Measurements from ENCODE around the gene PDXP.
A peak's percentile ranks its signal among the peaks of the same experiment; 100 is the strongest.
"Not testable (repeated sequence)": the region's sequence is repeated elsewhere in the genome, so short reads cannot be mapped to it uniquely, and the experiment has no call there.

PDXP gene

DNA sequence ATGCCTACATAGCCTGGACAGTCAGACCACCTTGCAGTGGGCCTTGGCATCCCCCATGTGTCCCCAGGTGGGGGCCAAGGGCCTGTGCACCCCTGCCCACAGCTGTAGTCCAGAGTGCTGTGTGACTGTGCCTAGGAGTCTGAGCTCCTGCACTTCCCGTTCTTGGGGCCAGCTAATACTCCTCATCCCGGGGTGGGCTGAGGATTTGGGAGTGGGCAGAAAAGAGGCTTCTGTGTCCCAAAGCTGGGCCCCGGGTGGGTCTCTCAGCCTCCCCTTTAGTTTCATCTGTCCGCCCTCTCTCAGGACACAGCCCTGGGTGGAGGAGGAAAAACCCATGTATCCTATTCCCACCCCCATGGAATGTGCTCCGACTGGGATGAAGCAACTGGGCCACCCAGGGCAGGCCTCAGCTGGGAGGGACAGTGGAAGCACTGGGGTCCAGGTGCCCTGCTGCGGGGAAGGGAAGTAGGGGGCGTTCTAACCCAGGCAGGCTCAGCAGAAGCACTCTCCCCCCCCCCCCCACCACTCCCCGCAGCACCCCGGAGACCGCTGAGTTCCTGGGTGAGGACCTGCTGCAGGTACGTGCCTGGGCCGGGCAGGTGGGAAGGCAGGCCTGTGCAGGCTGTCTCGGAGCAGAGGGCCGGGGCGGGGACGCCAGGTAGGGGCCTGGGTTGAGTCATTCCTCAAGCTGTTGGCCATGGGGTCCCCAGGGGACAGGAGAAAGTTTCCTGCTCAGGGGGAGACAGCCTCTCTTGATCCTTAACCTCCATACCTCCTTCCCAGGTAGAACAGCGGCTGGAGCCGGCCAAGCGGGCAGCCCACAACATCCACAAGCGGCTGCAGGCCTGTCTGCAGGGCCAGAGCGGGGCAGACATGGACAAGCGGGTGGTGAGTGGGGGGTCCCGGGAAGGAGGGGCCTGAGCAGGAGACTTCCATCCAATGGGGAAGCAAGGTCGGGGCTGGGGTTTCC, 17.6 kb upstream of the PDXP start:
- Histone ChIP-seq H3K4me1 (ENCODE audit: control insufficient read depth, insufficient read depth, low read length) (peaks cover 3% of the 10 kb centered on the region), H3K36me3 (ENCODE audit: control insufficient read depth, insufficient read depth, low read length) (no peaks in the 10 kb centered on the region), H3K27ac (ENCODE audit: low read depth, low read length) (no peak overlapping the region), H3K27me3 (ENCODE audit: control insufficient read depth, insufficient read depth, low read length) (no peaks in the 10 kb centered on the region), H3K9ac (ENCODE audit: low read length) (no peak overlapping the region), H3K4me3 (ENCODE audit: low read length) (peak overlapping the region; percentile 81)

DNA sequence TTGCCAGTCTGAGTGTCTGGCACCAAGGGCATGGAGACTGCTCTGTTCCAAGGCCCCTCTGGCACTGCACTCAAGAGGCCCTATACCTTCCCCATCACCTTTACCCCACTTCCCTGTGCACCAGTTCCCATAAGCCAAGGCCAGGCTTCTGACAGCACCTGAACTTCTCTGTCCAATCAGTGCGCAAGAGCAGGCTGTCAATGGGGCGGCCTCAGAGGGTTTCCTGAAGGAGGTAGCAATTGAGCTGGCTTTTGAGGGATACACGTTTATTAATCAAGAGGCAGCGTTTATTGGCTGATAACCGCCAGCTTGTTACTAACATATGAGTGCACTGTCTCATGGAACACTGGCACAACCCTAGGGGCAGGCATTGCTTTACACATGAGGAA, 17.0 kb upstream of the PDXP start:
- Histone ChIP-seq H3K4me3 (ENCODE audit: low read length) (peak overlapping the region; percentile 45), H3K4me1 (ENCODE audit: control insufficient read depth, insufficient read depth, low read length) (peaks cover 3% of the 10 kb centered on the region), H3K36me3 (ENCODE audit: control insufficient read depth, insufficient read depth, low read length) (no peaks in the 10 kb centered on the region), H3K27ac (ENCODE audit: low read depth, low read length) (no peak overlapping the region), H3K9ac (ENCODE audit: low read length) (no peak overlapping the region), H3K27me3 (ENCODE audit: control insufficient read depth, insufficient read depth, low read length) (no peaks in the 10 kb centered on the region)

DNA sequence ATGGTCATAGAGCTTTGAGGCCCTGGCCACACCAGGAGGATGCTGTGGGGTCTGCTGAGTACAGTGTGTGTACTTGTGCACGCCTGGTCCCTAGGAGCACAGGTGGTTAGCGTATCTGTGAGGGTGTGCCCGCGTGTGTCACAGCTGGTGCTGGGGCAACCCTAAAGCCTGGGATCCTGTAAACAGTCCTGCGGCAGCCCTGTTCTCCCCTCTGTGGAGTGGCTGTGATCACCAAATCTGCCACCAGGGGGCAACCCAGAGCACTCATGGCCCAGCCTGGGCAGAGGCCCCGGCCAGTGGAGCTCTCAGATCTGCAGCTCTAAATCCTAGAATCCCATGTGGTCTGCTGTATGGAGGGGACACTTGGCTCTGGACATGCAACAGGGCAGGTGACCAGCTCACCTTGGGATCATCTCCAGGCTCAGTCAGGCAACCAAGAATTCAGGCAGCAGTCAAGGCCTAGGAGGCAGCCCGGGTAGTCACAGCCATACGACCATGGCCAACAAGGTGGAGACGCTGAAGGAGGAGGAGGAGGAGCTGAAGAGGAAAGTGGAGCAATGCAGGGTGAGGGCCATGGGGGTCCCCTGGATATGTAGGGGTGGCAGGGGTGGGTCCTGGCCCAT, 15.2 kb upstream of the PDXP start:
- Histone ChIP-seq H3K9ac (ENCODE audit: low read length) (no peak overlapping the region), H3K4me3 (ENCODE audit: low read length) (no peak overlapping the region), H3K27me3 (ENCODE audit: control insufficient read depth, insufficient read depth, low read length) (no peaks in the 10 kb centered on the region), H3K36me3 (ENCODE audit: control insufficient read depth, insufficient read depth, low read length) (no peaks in the 10 kb centered on the region), H3K4me1 (ENCODE audit: control insufficient read depth, insufficient read depth, low read length) (peaks cover 3% of the 10 kb centered on the region), H3K27ac (ENCODE audit: low read depth, low read length) (no peak overlapping the region)

DNA sequence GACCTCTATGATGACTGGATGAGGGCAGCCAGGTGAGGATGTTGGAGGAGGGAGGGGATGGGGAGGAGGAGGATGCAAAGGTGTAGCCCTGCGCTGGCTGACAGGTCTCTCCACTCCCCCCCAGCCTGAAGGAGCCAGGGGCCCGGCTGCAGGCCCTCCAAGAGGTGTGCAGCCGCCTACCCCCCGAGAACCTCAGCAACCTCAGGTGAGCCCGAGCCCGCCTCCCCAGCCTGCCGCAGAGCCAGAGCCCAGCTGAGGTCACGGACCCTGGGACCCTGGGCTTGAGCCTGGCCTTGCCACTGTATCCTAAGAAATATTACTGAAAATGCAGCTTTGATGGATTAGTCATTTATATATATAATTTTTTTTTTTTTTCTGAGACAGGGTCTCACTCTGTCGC, 11.2 kb upstream of the PDXP start:
- Histone ChIP-seq H3K27ac (ENCODE audit: low read depth, low read length) (no peak overlapping the region), H3K27me3 (ENCODE audit: control insufficient read depth, insufficient read depth, low read length) (no peaks in the 10 kb centered on the region), H3K4me1 (ENCODE audit: control insufficient read depth, insufficient read depth, low read length) (no peaks in the 10 kb centered on the region), H3K9ac (ENCODE audit: low read length) (no peak overlapping the region), H3K36me3 (ENCODE audit: control insufficient read depth, insufficient read depth, low read length) (peaks cover 11% of the 10 kb centered on the region), H3K4me3 (ENCODE audit: low read length) (no peak overlapping the region)

DNA sequence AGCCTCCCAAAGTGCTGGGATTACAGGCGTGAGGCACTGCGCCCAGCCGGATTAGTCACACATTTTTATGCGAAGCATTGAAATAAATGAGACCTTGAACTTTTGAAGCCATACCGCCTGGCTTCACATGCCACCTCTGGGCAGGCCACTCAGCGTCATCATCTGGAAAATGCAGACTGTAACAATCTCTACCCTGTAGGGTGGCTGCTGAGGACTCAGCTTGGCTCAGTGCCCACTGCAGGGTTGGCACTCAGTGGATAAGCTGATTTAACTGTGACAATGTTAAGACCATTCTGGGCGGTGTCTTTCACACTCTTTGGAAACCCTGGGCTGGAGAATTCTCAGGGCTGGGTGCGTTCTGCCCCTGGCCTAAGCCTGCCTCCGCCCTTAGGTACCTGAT, 10.6 kb upstream of the PDXP start:
- Histone ChIP-seq H3K4me1 (ENCODE audit: control insufficient read depth, insufficient read depth, low read length) (no peaks in the 10 kb centered on the region), H3K27ac (ENCODE audit: low read depth, low read length) (no peak overlapping the region), H3K4me3 (ENCODE audit: low read length) (no peak overlapping the region), H3K36me3 (ENCODE audit: control insufficient read depth, insufficient read depth, low read length) (peaks cover 11% of the 10 kb centered on the region), H3K9ac (ENCODE audit: low read length) (no peak overlapping the region), H3K27me3 (ENCODE audit: control insufficient read depth, insufficient read depth, low read length) (no peaks in the 10 kb centered on the region)

- Histone ChIP-seq H3K27ac (ENCODE audit: low read depth, low read length) (no peak overlapping the region), H3K36me3 (ENCODE audit: control insufficient read depth, insufficient read depth, low read length) (peaks cover 11% of the 10 kb centered on the region), H3K4me1 (ENCODE audit: control insufficient read depth, insufficient read depth, low read length) (no peaks in the 10 kb centered on the region), H3K9ac (ENCODE audit: low read length) (no peak overlapping the region), H3K27me3 (ENCODE audit: control insufficient read depth, insufficient read depth, low read length) (no peaks in the 10 kb centered on the region), H3K4me3 (ENCODE audit: low read length) (no peak overlapping the region)
These were observed 7.9 kb upstream of the PDXP start for GRCh38 chr22:37650463-37651136.

- no peak overlapping the region for H3K27ac ChIP-seq (ENCODE audit: low read depth, low read length)
- peaks cover 9% of the 10 kb centered on the region for H3K36me3 ChIP-seq (ENCODE audit: control insufficient read depth, insufficient read depth, low read length)
- no peak overlapping the region for H3K4me3 ChIP-seq (ENCODE audit: low read length)
- H3K27me3 ChIP-seq (ENCODE audit: control insufficient read depth, insufficient read depth, low read length), result no peaks in the 10 kb centered on the region
- no peak overlapping the region for H3K9ac ChIP-seq (ENCODE audit: low read length)
- H3K4me1 ChIP-seq (ENCODE audit: control insufficient read depth, insufficient read depth, low read length), result peaks cover 11% of the 10 kb centered on the region
These were observed 3.8 kb upstream of the PDXP start for GRCh38 chr22:37654563-37655251.

DNA sequence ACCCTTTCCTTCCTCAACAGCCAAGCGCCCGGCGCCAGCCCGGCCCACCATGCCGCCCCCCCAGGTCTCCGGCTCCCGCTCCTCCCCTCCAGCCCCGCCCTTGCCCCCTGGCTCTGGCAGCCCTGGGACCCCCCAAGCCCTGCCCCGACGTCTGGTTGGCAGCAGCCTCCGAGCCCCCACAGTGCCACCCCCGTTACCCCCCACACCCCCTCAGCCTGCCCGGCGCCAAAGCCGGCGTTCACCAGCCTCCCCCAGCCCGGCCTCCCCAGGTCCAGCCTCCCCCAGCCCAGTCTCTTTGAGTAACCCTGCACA, 3.3 kb upstream of the PDXP start:
- peaks cover 16% of the 10 kb centered on the region for H3K4me1 ChIP-seq (ENCODE audit: control insufficient read depth, insufficient read depth, low read length)
- H3K27ac ChIP-seq (ENCODE audit: low read depth, low read length), result no peak overlapping the region
- no peaks in the 10 kb centered on the region for H3K27me3 ChIP-seq (ENCODE audit: control insufficient read depth, insufficient read depth, low read length)
- H3K4me3 ChIP-seq (ENCODE audit: low read length), result no peak overlapping the region
- no peak overlapping the region for H3K9ac ChIP-seq (ENCODE audit: low read length)
- peaks cover 4% of the 10 kb centered on the region for H3K36me3 ChIP-seq (ENCODE audit: control insufficient read depth, insufficient read depth, low read length)

GRCh38 chr22:37656583-37656982, 1.9 kb upstream of the PDXP start:
- H3K27me3 ChIP-seq (ENCODE audit: control insufficient read depth, insufficient read depth, low read length); H3K36me3 ChIP-seq (ENCODE audit: control insufficient read depth, insufficient read depth, low read length); H3K27ac ChIP-seq (ENCODE audit: low read depth, low read length); H3K4me3 ChIP-seq (ENCODE audit: low read length); H3K9ac ChIP-seq (ENCODE audit: low read length): not testable (repeated sequence)
- peaks cover 27% of the 10 kb centered on the region for H3K4me1 ChIP-seq (ENCODE audit: control insufficient read depth, insufficient read depth, low read length)

- Histone ChIP-seq H3K36me3 (ENCODE audit: control insufficient read depth, insufficient read depth, low read length) (no peaks in the 10 kb centered on the region), H3K4me3 (ENCODE audit: low read length) (peak overlapping the region; percentile 80), H3K9ac (ENCODE audit: low read length) (peak overlapping the region; percentile 51), H3K27me3 (ENCODE audit: control insufficient read depth, insufficient read depth, low read length) (no peaks in the 10 kb centered on the region), H3K27ac (ENCODE audit: low read depth, low read length) (peak overlapping the region; percentile 89), H3K4me1 (ENCODE audit: control insufficient read depth, insufficient read depth, low read length) (peaks cover 30% of the 10 kb centered on the region)
These were observed 862 bp upstream of the PDXP start for GRCh38 chr22:37657590-37658132.

- Histone ChIP-seq H3K27me3 (ENCODE audit: control insufficient read depth, insufficient read depth, low read length) (no peaks in the 10 kb centered on the region), H3K27ac (ENCODE audit: low read depth, low read length) (peak overlapping the region; percentile 61), H3K36me3 (ENCODE audit: control insufficient read depth, insufficient read depth, low read length) (no peaks in the 10 kb centered on the region), H3K4me1 (ENCODE audit: control insufficient read depth, insufficient read depth, low read length) (peaks cover 30% of the 10 kb centered on the region), H3K9ac (ENCODE audit: low read length) (peak overlapping the region; percentile 82), H3K4me3 (ENCODE audit: low read length) (peak overlapping the region; percentile 90)
These were observed 758 bp downstream of the PDXP start for GRCh38 chr22:37659066-37659896.

Data from rectal smooth muscle tissue (tissue), 1 donor.